NCI-H82 (cell line): ENCODE measurements around the gene DIAPH2.
"Not testable (repeated sequence)": the region's sequence is repeated elsewhere in the genome, so short reads cannot be mapped to it uniquely, and the experiment has no call there.

Experiments
- DNase-seq: peaks from one replicate; lab custom pipeline; 2025; lab: John Stamatoyannopoulos, UW

Gene DIAPH2

DNA sequence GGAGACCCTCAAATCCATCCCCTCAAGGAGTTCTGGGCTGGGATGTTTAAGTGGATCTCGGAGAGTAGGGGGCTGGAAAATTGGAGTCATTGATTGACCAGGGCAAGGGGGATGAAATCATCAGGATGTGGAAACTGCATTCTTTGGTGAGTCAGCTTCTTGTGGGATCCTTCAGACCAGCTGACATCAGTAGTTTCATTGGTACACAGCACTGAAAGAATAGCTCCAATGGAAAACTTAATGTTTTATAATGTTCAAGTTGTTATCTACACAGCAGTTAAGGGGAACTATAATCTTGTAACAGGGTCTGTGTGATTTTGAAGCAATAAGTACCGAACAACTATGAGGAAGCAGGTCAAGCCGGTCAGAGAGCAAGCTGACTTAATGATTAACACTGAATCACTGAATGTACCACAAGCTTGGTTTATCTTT, 705.1 kb downstream of the DIAPH2 start:
- DNase-seq = no peak

DNA sequence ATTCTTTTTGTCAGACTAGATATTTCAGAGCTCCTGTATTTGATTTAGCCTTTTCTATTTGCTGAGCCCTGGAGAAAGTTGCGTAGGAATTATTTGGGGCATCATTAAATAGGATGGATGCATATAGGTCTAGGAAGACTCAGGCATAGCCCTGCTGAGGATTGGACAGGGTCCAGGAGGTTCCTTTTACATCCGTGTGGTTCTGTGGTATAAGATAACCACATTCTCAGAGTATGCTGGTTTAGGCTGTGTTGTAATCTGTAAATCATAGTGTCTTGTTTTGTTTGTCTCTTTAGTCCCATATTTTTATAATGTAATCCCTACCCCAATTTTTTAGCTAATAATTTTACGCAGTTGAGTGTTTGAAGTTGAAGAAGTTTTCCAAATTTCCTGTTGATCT, 712.7 kb downstream of the DIAPH2 start:
- DNase-seq = no peak

DNA sequence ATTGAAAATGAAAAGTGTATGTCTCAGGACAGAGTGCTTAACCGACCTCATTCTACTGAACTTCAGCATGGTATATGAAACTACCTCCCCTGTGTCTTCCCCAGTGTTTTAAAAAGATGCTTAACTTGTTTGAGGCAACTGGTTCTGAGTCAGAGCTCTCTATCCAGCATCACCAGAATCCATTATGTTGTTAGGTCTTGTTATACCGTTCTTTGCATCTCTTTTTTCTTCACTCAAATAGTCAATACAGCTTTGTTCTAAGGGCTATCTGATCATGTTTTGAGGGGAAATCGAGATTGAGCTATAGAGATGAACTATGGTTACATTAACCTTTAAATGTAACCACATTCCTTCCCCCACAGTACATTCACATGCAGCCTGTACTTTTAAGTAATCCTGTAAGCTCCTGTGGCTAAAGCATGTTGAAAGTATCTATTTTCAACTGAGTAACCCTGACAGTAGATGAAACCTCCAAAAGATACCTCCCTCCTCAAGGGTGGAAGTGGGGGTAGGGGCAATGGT, 713.4 kb downstream of the DIAPH2 start:
- peak; percentile 23 for DNase-seq

DNA sequence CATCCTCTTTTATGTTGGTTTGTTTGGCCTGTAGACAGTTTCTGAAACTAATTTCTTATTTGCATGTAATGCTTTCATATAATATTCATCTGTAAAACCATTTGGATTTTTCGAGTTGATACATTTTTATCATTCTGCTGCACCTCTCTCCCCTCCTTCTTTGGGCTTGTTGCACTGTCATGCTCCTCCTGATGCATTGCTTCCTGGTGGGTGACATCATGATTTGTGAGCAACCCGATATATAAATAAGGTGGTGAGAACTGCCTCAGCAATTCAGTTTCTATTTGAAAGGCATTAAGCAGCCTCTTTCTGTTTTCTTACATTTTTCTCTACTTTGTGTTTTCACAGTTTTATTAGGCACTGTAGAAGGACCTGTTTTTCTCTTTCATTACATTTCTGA, 714.8 kb downstream of the DIAPH2 start:
- DNase-seq = no peak

DNA sequence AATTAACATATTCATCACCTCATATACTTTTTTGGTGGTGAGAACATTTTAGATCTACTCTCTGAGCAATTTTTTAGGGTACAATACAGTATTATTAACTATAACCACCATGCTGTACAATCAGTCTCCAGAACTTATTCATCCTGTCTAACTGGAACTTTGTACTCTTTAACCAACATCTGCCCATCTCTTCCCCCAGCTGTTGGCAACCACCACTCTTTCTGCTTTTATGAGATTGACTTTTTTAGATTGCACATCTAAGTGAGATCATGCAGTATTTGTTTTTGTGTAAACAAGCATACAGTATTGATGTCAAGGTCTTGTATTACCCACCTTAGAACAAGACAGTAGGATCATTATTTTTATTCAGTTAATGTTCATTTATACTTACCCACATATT, 715.9 kb downstream of the DIAPH2 start:
- no peak for DNase-seq

DNA sequence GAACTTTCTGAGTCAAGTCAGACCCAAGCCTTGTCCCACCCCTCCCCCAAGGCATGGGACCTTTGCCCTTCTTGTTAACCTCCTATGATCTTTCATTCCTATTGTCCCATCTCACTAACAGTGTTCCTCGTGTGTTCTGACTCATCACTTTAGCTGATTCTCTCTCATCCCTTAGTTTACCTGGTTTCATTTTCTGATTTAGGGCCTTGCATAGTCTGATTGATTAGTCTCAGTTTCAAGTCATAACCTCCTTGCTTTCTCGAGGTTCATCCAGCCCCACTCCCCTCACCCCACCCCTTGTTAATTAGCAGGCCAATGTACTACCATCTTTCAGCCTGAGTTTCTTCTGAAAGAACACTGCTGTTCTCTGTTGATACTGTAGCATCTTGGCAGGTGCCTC, 716.5 kb downstream of the DIAPH2 start:
- DNase-seq = no peak

DNA sequence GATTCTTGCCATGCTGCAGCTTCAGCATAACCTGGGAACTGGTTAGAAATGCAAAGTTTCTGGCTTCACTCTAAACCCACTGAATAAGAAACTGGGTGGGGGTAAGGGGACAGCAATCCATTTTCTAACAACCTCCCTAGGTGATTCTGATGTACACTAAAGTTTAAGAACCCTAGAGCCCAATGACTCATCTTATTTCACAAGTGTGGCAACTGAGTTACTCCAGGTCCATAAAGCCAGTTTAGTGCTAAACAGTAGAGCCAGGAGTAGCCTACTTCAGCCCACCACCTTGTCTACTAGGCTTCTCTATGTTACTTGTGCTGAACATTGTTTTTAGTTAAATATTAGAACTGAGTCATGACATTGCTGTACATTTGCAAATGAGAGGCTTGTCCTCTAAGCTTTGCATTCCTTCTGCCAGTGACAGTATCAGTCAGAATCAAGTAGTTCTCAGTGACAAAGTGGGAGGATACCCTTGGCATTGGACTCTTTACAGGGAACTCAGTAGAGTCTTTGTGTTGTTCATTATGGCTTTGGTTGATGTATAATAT, 717.0 kb downstream of the DIAPH2 start:
- no peak for DNase-seq

DNA sequence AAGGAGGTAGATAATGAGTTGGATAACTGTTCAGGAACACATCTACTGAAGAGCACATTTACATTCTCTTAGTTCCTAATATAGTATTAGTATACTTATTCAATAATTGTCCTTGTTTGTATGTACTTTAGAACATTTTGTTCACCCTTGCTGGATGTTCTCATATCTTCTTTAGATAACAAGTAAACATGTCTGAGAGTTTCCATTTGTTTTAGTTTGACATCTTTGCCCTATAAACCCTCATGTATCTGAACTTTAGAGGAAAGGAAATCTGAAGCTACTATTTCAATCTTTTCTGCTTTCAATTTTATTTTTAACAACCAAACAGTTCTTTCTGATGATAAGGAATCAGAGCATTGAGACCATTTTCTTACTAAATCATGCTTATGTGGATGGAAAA, 717.7 kb downstream of the DIAPH2 start:
- DNase-seq = no peak

DNA sequence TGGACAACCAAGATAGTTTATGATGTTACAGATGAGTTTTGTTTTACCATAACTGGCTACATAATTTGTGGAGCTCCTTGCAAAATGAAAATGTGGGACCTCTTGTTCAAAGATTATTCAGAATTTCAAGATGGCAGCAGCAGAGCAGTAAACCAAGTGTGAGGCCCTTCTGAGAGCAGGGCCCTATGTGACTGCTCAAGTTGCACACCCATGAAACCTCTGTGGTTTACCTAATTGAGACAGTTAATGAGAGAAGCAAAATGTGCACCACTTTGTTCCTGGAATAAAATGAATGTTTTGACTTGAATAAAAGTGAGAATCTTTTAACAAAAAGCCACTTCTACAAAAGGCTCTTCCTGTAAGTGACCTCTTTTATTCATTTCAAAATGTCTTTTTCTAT, 718.3 kb downstream of the DIAPH2 start:
- no peak for DNase-seq

DNA sequence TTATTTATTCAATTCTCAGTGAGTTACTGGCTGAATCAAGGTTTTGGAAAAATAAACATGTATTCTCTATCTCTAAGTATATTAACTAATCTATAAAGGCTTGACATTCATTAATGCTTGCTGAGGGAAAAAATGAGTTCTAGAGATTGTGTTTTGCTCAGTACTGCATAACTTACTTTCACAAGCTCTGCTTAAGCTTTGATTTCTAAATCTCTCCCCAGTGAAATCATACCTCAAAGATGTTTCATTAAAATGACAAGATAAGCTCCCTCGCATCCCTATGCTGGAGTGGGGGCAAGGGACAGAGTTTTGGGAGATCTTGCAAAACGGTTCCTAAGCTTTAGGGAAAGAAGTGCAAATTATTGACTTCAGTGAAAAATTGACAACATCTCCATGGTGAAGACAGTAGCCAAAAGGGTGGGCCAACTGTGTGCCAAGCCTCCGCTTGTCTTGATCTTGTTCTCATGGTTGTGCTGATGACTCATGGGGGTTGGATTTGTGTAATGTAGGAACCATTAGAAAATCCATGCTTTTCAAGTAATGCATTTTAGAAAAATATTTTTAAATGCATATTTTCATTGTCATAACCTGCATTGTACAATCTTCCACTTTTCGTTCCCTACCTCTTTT, 720.5 kb downstream of the DIAPH2 start:
- no peak for DNase-seq

DNA sequence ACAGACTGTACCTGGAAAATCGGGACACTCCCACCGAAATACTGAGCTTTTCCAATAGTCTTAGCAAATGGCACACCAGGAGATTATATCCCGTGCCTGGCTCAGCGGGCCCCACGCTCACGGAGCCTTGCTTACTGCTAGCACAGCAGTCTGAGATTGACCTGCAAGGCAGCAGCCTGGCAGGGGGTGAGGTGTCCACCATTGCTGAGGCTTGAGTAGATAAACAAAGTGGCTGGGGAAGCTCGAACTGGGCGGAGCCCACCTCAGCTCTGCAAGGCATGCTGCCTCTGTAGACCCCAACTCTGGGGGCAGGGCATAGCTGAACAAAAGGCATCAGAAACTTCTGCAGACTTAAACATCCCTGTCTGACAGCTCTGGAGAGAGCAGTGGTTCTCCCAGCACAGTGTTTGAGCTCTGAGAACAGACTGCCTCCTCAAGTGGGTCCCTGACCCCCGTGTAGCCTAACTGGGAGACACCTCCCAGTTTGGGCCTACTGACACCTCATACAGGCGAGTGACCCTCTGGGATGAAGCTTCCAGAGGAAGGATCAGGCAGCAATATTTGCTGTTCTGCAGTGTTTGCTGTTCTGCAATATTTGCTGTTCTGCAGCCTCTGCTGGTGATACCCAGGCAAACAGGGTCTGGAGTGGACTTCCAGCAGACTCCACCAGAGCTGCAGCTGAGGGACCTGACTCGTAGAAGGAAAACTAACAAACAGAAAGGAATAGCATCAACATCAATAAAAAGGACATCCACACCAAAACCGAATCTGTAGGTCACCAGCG, 725.2 kb downstream of the DIAPH2 start:
- DNase-seq = not testable (repeated sequence)

DNA sequence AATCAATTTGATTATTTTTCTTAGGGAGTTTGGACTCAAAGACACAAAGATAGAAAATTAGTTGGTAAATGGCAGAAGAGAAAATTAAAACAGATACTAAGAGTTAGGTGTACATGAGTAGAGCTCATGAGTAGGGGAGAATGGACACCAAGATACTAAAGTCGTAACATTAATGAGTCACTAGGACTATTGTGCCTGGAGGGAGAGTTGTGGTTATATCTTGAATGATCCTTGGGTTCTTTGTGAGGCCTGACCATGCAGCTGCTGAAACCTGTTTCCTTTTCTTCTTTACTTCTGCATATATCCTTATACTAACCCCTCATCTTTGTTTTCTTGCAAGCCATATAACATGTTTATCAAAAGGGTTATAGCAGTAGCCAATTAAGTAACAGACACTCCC, 731.8 kb downstream of the DIAPH2 start:
- DNase-seq = no peak

DNA sequence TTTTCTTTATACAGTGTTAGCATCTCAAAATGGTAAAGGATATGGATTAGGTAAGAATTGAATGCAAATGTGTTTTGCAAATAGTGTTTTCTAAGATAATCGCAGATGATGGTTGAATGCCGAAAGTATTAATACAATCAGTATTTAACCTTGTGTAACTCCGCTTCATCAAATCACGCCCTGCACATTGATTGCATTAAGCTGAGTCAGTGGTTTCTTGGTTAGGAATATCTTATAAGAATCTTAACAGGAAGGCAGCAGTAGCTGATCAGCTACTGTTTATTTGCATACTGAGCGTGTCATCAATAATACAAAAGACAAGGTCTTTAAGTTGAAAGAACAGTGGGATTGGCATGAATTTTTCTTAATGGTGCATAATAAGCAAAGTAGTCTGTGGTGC, 744.5 kb downstream of the DIAPH2 start:
- DNase-seq = no peak

DNA sequence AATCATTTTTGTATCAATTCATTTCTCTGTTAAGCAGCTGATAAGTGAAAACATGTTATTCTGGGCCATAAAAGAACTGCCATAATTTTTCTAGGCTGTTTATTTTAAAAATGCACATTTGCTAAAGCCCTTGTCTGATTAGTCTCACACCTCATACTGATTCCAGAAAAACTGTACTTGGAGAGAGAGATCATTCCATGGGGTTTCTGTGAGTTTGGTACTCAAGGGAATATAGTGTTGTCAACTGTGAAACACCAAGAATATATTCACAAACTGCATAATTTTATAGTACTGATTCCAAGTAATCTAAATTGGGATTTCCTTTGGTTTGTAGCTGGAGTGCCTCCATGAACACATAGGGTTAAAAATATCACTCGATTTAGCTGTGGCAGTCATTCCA, 746.6 kb downstream of the DIAPH2 start:
- no peak for DNase-seq

DNA sequence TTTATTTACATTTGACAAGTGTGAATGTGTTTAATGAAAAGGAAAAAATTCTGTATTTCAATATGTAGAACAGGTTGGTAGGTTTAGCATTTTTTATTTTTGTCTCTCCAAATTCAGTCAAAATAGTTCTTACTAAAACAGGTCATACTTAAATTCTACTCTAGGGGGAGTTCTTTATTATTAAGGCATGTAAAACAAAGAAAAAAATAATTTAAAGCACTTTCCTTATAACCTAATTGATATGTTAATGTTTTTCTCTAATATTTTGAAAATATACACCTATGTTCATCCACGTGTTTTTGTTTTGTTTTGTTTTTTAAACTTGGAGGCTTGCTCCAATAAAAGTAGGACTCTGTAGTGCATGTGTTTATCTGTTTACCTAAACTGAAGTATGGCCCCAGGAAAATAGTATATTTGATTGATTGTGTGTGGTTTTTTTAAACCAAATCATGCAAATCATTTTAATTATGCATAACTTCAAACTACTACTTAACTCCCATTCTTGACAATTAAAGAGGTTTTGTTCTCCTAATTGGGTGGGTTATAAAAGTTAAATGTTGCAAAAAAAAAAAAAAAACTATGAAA, 761.7 kb downstream of the DIAPH2 start:
- DNase-seq = peak; percentile 6

DNA sequence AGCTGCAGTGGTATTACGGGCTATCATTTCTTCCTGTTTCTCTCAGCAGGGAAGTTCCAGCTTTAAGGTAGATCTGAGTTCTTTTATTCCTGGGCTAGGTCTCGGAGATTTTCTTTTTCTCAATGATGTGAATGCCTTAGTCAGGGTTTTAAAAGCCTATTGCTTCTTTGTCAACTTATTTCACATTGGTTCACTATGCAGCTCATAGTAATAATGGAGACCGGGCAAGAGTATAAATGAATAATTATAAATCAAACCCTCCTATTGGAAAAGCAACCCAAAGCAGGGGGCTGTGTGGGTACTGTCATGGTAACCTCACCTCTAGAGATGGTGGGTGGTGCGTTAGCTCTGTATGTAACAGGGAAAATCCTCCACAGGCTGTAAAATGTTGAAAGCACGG, 762.7 kb downstream of the DIAPH2 start:
- DNase-seq = peak; percentile 24

DNA sequence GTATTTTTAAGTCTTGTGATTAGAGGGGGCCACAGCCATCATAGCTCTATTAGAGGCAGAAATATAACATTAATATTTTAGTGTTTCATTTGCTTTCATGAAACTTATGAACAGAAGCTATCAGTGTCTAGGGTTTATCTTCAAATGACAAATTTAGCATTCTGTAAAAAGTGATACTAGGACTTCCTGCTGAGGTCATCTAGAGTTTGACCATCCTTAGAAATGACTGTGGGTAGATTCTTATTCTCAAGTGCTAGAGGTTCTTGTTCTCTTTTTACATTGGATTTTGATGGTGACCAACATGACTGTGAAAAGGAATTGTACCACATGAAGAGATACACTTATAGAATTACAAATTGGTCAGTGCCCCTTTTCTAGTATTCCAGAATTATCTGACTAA, 767.6 kb downstream of the DIAPH2 start:
- DNase-seq = no peak

DNA sequence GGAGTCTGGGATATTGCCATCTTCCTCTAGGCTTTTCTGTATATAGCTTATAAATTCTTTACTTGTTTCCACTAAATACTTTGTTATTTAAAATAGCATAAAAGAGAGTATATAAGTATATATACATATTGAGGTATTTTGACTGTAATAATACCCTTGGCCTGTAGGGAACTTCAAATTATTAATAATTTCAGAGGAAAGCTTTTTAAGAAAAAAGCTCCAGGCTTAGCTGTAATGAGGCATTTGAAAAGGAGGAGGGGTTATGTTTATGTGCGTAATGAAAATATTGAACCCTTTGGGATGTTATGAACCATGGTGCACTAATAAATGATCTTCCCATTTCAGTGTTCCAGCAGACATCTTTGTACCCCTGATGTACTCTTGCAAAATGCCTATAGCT, 777.1 kb downstream of the DIAPH2 start:
- DNase-seq = no peak

DNA sequence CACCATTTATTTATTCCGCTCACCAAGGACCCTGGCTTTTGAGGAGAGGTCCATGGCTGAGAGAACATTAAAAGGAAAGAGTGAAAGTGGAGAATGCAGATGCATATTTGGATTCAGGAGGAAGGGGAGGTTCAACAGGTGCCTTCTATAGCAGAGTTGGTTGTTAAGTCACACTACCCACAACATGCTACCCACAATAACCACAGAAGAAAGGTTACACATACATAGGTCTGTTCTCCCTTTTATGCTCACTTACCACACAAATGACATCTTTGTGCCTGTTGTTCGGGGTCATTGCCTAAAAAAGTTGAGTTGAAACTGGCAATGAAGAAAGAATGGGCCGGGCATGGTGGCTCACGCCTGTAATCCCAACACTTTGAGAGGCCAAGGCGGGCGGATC, 786.4 kb downstream of the DIAPH2 start:
- no peak for DNase-seq

DNA sequence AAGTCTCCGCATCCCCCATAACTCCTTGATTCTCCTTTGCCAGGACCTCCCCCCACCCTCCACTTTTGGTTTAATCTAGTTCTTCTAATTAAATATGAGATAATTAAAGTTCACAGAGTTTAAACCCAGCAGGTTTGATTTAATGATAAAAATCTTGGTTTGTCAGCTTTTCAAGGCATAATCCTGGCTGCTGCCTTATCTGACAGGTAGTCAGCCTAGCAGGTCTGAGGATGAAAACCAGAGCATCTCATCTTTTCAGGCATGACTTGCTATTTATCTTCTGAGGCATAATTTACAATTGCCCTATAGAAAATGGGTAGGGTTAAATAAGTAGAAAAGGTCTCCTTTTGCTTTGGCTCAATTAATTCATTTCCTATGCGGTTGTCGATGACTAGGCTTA, 790.3 kb downstream of the DIAPH2 start:
- DNase-seq = no peak

DNA sequence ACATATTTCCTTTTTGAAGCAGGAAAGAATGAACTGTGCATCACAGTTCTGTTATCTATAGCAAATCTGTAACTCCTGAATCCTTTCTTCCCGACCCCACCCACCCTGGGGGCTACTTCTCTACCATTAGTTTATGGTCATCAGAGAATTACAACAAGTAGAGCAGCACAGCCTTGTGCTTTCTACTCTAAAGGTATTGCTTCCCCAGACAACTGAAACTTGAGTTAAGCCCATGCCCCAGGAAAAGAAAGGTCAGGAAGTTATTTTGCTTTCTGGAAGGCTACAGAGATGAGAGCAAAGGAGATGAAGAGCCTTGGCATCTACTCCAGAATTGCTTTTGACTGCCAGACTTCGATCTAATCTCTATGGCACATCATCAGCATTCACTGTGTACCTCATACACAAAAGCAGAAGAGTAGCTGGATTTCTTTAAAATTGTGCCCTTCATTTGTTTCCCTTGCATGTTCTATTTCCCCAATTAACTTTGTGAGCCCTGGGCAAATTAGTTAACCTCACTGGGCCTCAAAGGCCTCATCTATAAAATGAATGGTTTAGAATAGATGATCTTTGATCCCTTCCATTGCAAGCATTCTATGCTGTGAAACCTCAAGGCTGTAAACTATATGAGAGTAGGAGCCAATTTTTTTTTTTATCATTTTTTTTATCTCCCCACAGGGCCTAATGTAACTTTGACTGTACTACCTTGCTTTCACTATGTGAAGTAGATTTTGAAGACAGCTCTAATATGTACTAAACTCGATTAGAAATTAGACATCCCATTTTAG, 794.7 kb downstream of the DIAPH2 start:
- DNase-seq = no peak

DNA sequence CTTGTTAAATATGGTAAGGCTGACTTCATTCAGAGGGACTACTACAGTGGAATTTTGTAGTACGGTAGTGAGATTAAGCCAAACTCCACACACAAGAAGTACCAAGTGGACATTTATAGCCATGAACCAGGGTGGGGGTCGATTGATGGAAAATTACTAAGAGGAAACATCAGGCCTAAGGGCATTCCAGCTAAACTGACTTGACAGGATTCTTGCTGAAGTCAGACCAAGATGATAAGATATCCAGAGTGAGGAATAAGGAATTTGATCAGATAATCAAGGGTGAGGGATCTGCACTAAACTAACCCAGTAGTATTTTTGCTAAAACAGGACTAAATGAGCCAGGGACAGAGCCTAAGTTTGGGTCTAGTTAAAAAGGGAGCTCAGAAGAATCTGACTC, 796.6 kb downstream of the DIAPH2 start:
- DNase-seq = no peak
